GM12891 (cell line): ENCODE data around the gene NDUFAF4.

Experiments
- POLR2A ChIP-seq: IDR thresholded peaks from 2 replicates; pipeline ENCODE4 v1.6.1; 2011; ENCODE audit warnings: low read depth, low read length, control low read depth
- POLR2AphosphoS5 ChIP-seq: IDR thresholded peaks from 2 replicates; pipeline ENCODE4 v1.6.1; 2011; ENCODE audit warnings: low read depth, low read length, control low read depth
- SPI1 ChIP-seq: IDR thresholded peaks from 2 replicates; pipeline ENCODE4 v1.6.1; 2011; ENCODE audit warnings: low read depth, low read length, control low read depth
- TAF1 ChIP-seq: IDR thresholded peaks from 2 replicates; pipeline ENCODE4 v1.6.1; 2011; ENCODE audit warnings: low read depth, low read length, control low read depth

DNA sequence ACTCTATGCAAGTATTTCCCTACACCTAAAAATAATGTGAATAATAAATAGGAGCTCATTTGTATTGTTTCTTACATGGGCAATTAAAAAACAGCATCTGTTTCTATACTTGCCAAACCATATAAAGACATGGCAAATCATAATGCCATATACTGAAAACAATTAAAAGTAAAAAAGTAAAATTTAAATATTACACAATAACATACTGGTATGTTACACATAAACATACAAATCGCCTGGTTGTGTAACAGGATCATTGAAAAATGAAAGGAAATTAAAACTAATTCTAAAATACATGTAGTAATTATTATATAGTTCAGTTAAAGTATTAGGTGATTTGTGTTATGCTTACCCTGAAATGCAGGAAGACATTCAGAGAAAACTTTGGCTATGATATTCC is 11.2 kb downstream of the NDUFAF4 start:
- TF ChIP-seq POLR2A (no peak), POLR2AphosphoS5 (no peak), SPI1 (no peak), TAF1 (no peak)
